Measurements from ENCODE around the gene C20orf173.

The C20orf173 gene

DNA sequence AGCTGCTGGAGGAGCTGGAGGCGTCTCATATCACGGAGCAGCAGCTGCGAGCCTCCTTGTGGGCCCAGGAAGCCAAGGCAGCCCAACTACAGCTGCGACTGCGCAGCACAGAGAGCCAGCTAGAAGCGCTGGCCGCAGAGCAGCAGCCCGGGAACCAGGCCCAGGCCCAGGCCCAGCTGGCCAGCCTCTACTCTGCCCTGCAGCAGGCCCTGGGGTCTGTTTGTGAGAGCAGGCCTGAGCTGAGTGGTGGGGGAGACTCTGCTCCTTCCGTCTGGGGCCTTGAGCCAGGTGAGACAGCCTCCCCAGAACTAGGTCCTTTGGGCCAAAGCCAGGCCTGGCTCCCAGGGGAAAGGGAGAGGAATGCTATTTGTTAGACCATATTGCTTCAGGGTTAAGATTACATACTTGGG lies 31.7 kb downstream of the C20orf173 start:
- Histone ChIP-seq H3F3A (ENCODE audit: insufficient read depth) (0 out of 2 replicates have a peak, but pooled peaks cover 6% of the 10 kb centered on the region), H3K9me3 (ENCODE audit: insufficient read depth, low read length) (no peaks in the 10 kb centered on the region), H3K9me2 (replicated peaks; ENCODE audit: insufficient read depth, low read length) (no peaks in the 10 kb centered on the region), H3K36me3 (ENCODE audit: low read length) (peaks cover 2% of the 10 kb centered on the region; the same call in 1 of the 2 replicates), H3K9ac (ENCODE audit: low read length) (no peak overlapping the region), H3K79me2 (ENCODE audit: insufficient read depth, low read length) (no peaks in the 10 kb centered on the region; the same call in 1 of the 2 replicates), H3K27ac (ENCODE audit: low read depth, low read length) (no peak overlapping the region), H3K27me3 (ENCODE audit: low read length) (no peaks in the 10 kb centered on the region), H2AFZ (ENCODE audit: low read depth, low read length, severe bottlenecking) (no peak overlapping the region), H3K4me3 (ENCODE audit: insufficient read depth, low read length, poor library complexity, severe bottlenecking) (no peak overlapping the region), H3K4me2 (ENCODE audit: low read depth, low read length, poor library complexity, severe bottlenecking) (no peak overlapping the region), H4K20me1 (ENCODE audit: low read depth, low read length) (no peaks in the 10 kb centered on the region)
- TF ChIP-seq, protein P1, sequence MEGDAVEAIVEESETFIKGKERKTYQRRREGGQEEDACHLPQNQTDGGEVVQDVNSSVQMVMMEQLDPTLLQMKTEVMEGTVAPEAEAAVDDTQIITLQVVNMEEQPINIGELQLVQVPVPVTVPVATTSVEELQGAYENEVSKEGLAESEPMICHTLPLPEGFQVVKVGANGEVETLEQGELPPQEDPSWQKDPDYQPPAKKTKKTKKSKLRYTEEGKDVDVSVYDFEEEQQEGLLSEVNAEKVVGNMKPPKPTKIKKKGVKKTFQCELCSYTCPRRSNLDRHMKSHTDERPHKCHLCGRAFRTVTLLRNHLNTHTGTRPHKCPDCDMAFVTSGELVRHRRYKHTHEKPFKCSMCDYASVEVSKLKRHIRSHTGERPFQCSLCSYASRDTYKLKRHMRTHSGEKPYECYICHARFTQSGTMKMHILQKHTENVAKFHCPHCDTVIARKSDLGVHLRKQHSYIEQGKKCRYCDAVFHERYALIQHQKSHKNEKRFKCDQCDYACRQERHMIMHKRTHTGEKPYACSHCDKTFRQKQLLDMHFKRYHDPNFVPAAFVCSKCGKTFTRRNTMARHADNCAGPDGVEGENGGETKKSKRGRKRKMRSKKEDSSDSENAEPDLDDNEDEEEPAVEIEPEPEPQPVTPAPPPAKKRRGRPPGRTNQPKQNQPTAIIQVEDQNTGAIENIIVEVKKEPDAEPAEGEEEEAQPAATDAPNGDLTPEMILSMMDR (IDR thresholded peaks at IDR 0.05; ENCODE audit: insufficient read depth, low read length, poor library complexity, severe bottlenecking) = no peak
- TF ChIP-seq EZH2phosphoT487 (conservative IDR thresholded peaks at IDR 0.05; ENCODE audit: low read length) = no peak

DNA sequence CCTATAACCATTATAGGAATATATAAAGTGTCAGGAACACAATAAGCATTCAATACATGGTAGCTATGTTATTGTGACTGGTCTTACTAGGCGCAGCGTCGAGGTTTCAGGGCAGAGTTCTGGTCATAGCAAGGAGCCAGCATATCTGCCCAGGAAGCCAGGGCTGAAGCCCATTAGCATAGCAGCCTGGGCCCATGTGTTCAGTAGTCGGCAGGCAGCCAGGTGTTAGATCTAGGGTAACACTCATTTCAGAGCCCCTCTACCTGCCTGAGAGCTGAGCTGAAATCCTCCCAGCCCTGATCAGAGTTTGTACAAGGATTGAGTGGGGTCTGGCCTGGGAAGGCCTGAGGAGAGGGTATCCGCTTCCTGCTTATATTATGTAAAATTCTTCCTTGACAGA lies 32.1 kb downstream of the C20orf173 start:
- no peaks in the 10 kb centered on the region for H3K27me3 ChIP-seq (ENCODE audit: low read length)
- H4K20me1 ChIP-seq (ENCODE audit: low read depth, low read length) = no peaks in the 10 kb centered on the region
- H3K4me3 ChIP-seq (ENCODE audit: insufficient read depth, low read length, poor library complexity, severe bottlenecking) = no peak overlapping the region
- no peak overlapping the region for H3K27ac ChIP-seq (ENCODE audit: low read depth, low read length)
- TF ChIP-seq, protein P1 (IDR thresholded peaks at IDR 0.05; ENCODE audit: insufficient read depth, low read length, poor library complexity, severe bottlenecking) = no peak
- no peak for TF ChIP-seq EZH2phosphoT487 (conservative IDR thresholded peaks at IDR 0.05; ENCODE audit: low read length)
- 0 out of 2 replicates have a peak, but pooled peaks cover 6% of the 10 kb centered on the region for H3F3A ChIP-seq (ENCODE audit: insufficient read depth)
- no peaks in the 10 kb centered on the region for H3K9me3 ChIP-seq (ENCODE audit: insufficient read depth, low read length)
- no peaks in the 10 kb centered on the region for H3K9me2 ChIP-seq (replicated peaks; ENCODE audit: insufficient read depth, low read length)
- peaks cover 2% of the 10 kb centered on the region; the same call in 1 of the 2 replicates for H3K79me2 ChIP-seq (ENCODE audit: insufficient read depth, low read length)
- no peak overlapping the region for H2AFZ ChIP-seq (ENCODE audit: low read depth, low read length, severe bottlenecking)
- no peak overlapping the region for H3K9ac ChIP-seq (ENCODE audit: low read length)
- H3K36me3 ChIP-seq (ENCODE audit: low read length) = peaks cover 2% of the 10 kb centered on the region; the same call in 1 of the 2 replicates
- no peak overlapping the region for H3K4me2 ChIP-seq (ENCODE audit: low read depth, low read length, poor library complexity, severe bottlenecking)

DNA sequence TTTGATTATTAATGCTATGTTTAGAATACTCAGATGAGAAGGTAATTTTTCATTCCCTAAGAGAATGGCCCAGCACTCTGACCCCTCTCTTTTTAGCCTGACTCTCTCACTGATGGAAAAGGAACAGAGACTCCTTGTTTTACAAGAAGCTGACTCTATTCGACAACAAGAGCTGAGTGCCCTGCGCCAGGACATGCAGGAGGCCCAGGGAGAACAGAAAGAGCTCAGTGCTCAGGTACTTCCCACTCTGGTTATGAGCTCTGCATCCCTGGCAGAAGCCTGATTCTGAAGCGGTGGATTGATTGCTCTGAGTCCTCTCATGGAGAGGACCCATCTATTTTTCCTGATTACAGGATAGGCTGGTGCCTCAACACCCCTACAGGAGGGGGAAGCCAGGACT lies 33.0 kb downstream of the C20orf173 start:
- Histone ChIP-seq H4K20me1 (ENCODE audit: low read depth, low read length) (no peaks in the 10 kb centered on the region), H2AFZ (ENCODE audit: low read depth, low read length, severe bottlenecking) (no peak overlapping the region), H3K9ac (ENCODE audit: low read length) (no peak overlapping the region), H3K79me2 (ENCODE audit: insufficient read depth, low read length) (peaks cover 10% of the 10 kb centered on the region; the same call in 1 of the 2 replicates), H3K4me3 (ENCODE audit: insufficient read depth, low read length, poor library complexity, severe bottlenecking) (no peak overlapping the region), H3K9me3 (ENCODE audit: insufficient read depth, low read length) (no peaks in the 10 kb centered on the region), H3K27ac (ENCODE audit: low read depth, low read length) (no peak overlapping the region), H3K9me2 (replicated peaks; ENCODE audit: insufficient read depth, low read length) (no peaks in the 10 kb centered on the region), H3F3A (ENCODE audit: insufficient read depth) (no peaks in the 10 kb centered on the region), H3K27me3 (ENCODE audit: low read length) (no peaks in the 10 kb centered on the region), H3K4me2 (ENCODE audit: low read depth, low read length, poor library complexity, severe bottlenecking) (no peak overlapping the region), H3K36me3 (ENCODE audit: low read length) (peaks cover 2% of the 10 kb centered on the region; the same call in 1 of the 2 replicates)
- TF ChIP-seq, protein P1 (IDR thresholded peaks at IDR 0.05; ENCODE audit: insufficient read depth, low read length, poor library complexity, severe bottlenecking) = no peak
- TF ChIP-seq EZH2phosphoT487 (conservative IDR thresholded peaks at IDR 0.05; ENCODE audit: low read length) = no peak

Data from SU-DHL-6 (cell line).